Bone marrow (tissue), 2 donors: Measurements from ENCODE around the gene ATXN1.
"Not testable (repeated sequence)": the region's sequence is repeated elsewhere in the genome, so short reads cannot be mapped to it uniquely, and the experiment has no call there.

Experiments used
- DNase-seq, 2 donors: peaks; one replicate each; lab custom pipeline; 2025; lab: John Stamatoyannopoulos, UW

Gene ATXN1

GRCh38 chr6:16383607-16384206 is 377.6 kb downstream of the ATXN1 start:
- DNase-seq = no peak

GRCh38 chr6:16381968-16382367 is 379.3 kb downstream of the ATXN1 start:
- not testable (repeated sequence) for DNase-seq

GRCh38 chr6:16380220-16380809 is 380.9 kb downstream of the ATXN1 start:
- DNase-seq = no peak

- DNase-seq = not testable (repeated sequence)
These were observed 382.9 kb downstream of the ATXN1 start for GRCh38 chr6:16378360-16378759.

- DNase-seq = no peak
These were observed 383.8 kb downstream of the ATXN1 start for GRCh38 chr6:16377470-16377869.

- no peak for DNase-seq
These were observed 385.4 kb downstream of the ATXN1 start for GRCh38 chr6:16375843-16376242.

- no peak for DNase-seq
These were observed 386.1 kb downstream of the ATXN1 start for GRCh38 chr6:16375206-16375605.

- DNase-seq = no peak
These were observed 386.6 kb downstream of the ATXN1 start for GRCh38 chr6:16374461-16375200.

- DNase-seq = no peak
These were observed 387.2 kb downstream of the ATXN1 start for GRCh38 chr6:16374016-16374415.

GRCh38 chr6:16372029-16372776 is 389.1 kb downstream of the ATXN1 start:
- no peak for DNase-seq

GRCh38 chr6:16371401-16371800 is 389.9 kb downstream of the ATXN1 start:
- DNase-seq = no peak

- no peak for DNase-seq
These were observed 390.3 kb downstream of the ATXN1 start for GRCh38 chr6:16370943-16371342.

GRCh38 chr6:16369989-16370388 is 391.3 kb downstream of the ATXN1 start:
- no peak for DNase-seq

GRCh38 chr6:16369140-16369745 is 392.0 kb downstream of the ATXN1 start:
- DNase-seq = no peak

- no peak for DNase-seq
These were observed 393.7 kb downstream of the ATXN1 start for GRCh38 chr6:16367571-16367970.

GRCh38 chr6:16363749-16364148 is 397.5 kb downstream of the ATXN1 start:
- no peak for DNase-seq

GRCh38 chr6:16362819-16363589 is 398.3 kb downstream of the ATXN1 start:
- no peak for DNase-seq

- no peak for DNase-seq
These were observed 399.0 kb downstream of the ATXN1 start for GRCh38 chr6:16362296-16362695.

GRCh38 chr6:16361861-16362260 is 399.4 kb downstream of the ATXN1 start:
- no peak for DNase-seq

- DNase-seq = no peak
These were observed 400.1 kb downstream of the ATXN1 start for GRCh38 chr6:16361121-16361520.

- DNase-seq = no peak
These were observed 400.9 kb downstream of the ATXN1 start for GRCh38 chr6:16360365-16360764.
